Bronchial epithelial cell (primary cell): ENCODE measurements around the gene CHD5. TPM values are rescaled to one million over a fixed set of nuclear protein-coding genes. Genes with fewer than 3 reads are reported as not detected.

ENCODE experiments used
- DNase-seq: peaks from one replicate; pipeline ENCODE4 v3.0.0-alpha.2; 2010; ENCODE audit warnings: low read depth
- FAIRE-seq: peaks from 2 replicates; lab custom pipeline; 2011; peaks lifted over from hg19 to GRCh38; lab: Jason Lieb, UNC
- H3K27me3 ChIP-seq: 2 replicates; pipeline ENCODE4 v1.5.1; 2011; ENCODE audit warnings: low read length; ENCODE audit not compliant: control insufficient read depth, insufficient read depth
- H3K36me3 ChIP-seq: 2 replicates; pipeline ENCODE4 v1.5.1; 2011; ENCODE audit warnings: low read length; ENCODE audit not compliant: control insufficient read depth, insufficient read depth
- H3K4me3 ChIP-seq: 2 replicates; pipeline ENCODE4 v1.5.1; 2011; ENCODE audit warnings: mild to moderate bottlenecking, low read depth, low read length, control low read depth
- CTCF ChIP-seq: IDR thresholded peaks from 2 replicates; pipeline ENCODE4 v1.5.1; 2011; ENCODE audit warnings: mild to moderate bottlenecking, moderate library complexity, low read length, control low read depth, inconsistent platforms; ENCODE audit not compliant: insufficient read depth, severe bottlenecking
- total RNA-seq: library from RNA; depleted of rRNA; stranded (reverse); fragments of >200 nt; gene quantifications from 2 replicates; pipeline ENCODE4 v1.2.1, GENCODE V29; 2014

Gene CHD5
- total RNA-seq, 1 donor from 2014 or later = 0.26 TPM

GRCh38 chr1:6123083-6123482 is 57.0 kb downstream of the CHD5 start:
- H3K4me3 ChIP-seq = no peak overlapping the region
- H3K36me3 ChIP-seq = no peaks in the 10 kb centered on the region
- FAIRE-seq (no peak), DNase-seq (no peak)
- no peak for TF ChIP-seq CTCF
- no peaks in the 10 kb centered on the region for H3K27me3 ChIP-seq

- no peaks in the 10 kb centered on the region for H3K36me3 ChIP-seq
- H3K4me3 ChIP-seq = no peak overlapping the region
- DNase-seq (no peak), FAIRE-seq (no peak)
- TF ChIP-seq CTCF = no peak
- no peaks in the 10 kb centered on the region for H3K27me3 ChIP-seq
Measured at GRCh38 chr1:6121651-6122370, 58.3 kb downstream of the CHD5 start.

DNA sequence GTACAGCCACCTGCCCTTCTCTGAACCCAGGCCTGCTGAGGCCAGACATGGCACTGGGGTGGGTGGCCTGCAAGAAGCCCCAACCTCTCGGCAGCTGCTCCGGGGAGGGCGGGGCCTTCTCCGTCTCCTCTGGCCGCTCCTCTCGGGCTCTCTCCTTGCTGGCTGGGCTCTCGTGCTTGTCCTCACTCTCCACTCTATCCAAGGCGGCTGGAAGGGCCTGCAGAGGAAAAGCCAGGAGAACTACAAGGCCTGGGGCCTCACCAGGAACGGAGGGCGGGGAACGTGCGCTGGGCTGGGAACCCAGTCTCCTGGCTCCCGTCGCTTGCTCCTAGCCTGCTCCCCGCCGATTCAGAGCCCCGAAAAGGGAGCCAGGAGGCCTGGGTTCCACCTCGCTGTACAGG is 59.1 kb downstream of the CHD5 start:
- DNase-seq (no peak), FAIRE-seq (no peak)
- Histone ChIP-seq H3K36me3 (no peaks in the 10 kb centered on the region), H3K4me3 (no peak overlapping the region), H3K27me3 (no peaks in the 10 kb centered on the region)
- no peak for TF ChIP-seq CTCF

- no peak for TF ChIP-seq CTCF
- DNase-seq (peak; percentile 28), FAIRE-seq (no peak)
- H3K4me3 ChIP-seq = no peak overlapping the region
- H3K27me3 ChIP-seq = no peaks in the 10 kb centered on the region
- no peaks in the 10 kb centered on the region for H3K36me3 ChIP-seq
Measured at GRCh38 chr1:6118415-6118814, 61.7 kb downstream of the CHD5 start.

GRCh38 chr1:6117624-6118023 is 62.5 kb downstream of the CHD5 start:
- no peaks in the 10 kb centered on the region for H3K27me3 ChIP-seq
- DNase-seq (peak; percentile 3), FAIRE-seq (peak; percentile 18)
- H3K36me3 ChIP-seq = no peaks in the 10 kb centered on the region
- no peak overlapping the region for H3K4me3 ChIP-seq
- no peak for TF ChIP-seq CTCF

GRCh38 chr1:6117064-6117463 is 63.1 kb downstream of the CHD5 start:
- no peak for FAIRE-seq
- peaks cover 4% of the 10 kb centered on the region for H3K27me3 ChIP-seq
- TF ChIP-seq CTCF = no peak
- no peaks in the 10 kb centered on the region for H3K36me3 ChIP-seq
- H3K4me3 ChIP-seq = no peak overlapping the region
- no peak for DNase-seq
